SIG-M5 (cell line): Measurements from ENCODE around the gene TIMELESS.
"Not testable (repeated sequence)": the region's sequence is repeated elsewhere in the genome, so short reads cannot be mapped to it uniquely, and the experiment has no call there.

Experiments used
- DNase-seq: peaks from one replicate; lab custom pipeline; 2025; lab: John Stamatoyannopoulos, UW

The TIMELESS gene

DNA sequence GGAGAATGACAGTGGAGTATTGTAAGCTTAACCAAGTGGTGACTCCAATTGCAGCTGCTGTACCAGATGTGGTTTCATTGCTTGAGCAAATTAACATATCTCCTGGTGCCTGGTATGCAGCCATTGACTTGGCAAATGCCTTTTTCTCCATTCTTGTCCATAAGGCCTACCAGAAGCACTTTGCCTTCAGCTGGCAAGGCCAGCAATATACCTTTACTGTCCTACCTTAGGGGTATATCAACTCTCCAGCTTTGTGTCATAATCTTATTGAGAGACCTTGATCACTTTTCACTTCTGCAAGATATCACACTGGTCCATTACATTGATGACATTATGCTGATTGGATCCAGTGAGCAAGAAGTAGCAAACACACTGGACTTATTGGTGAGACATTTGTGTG is 47.6 kb downstream of the TIMELESS start:
- DNase-seq: not testable (repeated sequence)

DNA sequence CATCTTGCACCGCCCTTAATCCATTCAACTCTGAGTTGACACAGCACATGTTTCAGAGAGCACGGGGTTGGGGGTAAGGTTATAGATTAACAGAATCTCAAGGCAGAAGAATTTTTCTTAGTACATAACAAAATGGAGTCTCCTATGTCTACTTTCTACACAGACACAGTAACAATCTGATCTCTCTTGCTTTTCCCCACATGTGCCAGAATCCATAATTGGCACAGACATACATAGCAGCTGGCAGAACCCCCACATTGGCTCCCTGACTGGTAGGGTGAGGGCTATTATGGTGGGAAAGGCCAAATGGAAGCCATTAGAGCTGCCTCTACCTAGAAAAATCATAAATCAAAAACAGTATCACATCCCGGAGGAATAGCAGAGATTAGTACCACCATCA is 48.1 kb downstream of the TIMELESS start:
- DNase-seq: not testable (repeated sequence)

GRCh38 chr12:56399466-56399865 is 49.8 kb downstream of the TIMELESS start:
- DNase-seq: not testable (repeated sequence)

DNA sequence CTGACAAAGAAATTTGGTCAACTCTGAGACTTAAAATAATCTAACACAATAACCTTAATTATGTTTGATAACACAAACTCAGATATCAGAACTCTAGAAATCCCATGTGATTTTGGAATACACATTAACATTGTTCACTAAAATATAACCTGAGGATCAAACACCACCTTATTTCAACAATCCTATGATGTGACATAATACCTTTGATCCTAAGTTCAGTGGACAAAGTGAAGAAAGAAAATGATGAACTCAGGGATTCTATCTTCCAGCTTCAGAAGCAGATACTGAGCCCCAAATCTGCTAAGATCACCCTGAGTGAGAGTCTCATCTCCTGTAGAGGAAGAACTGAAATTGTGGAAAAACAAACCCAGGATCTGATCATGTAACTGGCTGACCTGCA is 50.9 kb downstream of the TIMELESS start:
- no peak for DNase-seq

DNA sequence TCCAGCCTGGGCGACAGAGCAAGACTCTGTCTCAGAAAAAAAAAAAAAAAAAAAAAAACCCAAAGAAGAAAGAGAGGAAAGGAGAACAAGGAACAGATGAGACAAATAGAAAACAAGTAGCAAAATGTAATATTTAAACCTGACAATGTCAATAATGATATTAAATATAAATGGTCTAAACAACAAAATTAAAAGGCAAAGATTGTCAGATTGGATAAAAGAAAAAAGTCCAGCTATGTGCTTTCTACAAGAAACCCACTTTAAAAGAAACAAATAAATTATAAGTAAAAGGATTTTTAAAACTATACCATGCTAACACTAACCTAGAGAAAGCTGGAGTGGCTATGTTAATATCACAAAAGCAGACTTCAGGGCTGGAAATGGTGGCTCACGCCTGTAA is 56.9 kb downstream of the TIMELESS start:
- no peak for DNase-seq

DNA sequence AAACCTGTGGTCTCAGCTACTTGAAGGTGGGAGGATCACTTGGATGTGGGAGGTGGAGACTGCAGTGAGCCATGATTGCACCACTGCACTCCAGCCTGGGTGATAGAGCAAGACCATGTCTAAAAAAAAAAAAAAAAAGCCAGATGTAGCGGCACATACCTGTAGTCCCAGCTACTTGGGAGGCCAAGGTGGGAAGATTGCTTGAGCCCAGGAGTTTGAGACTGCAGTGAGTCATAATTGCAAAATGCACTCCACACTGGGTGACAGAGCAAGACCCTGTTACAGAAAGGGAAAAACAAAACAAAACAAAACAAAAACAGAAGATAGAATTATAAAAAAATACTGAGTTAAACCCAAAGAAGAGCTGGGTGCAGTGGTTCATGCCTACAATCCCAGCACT is 57.5 kb downstream of the TIMELESS start:
- no peak for DNase-seq

- DNase-seq: no peak
Observed at GRCh38 chr12:56389412-56389811, 59.8 kb downstream of the TIMELESS start.

GRCh38 chr12:56387152-56387736 is 62.0 kb downstream of the TIMELESS start:
- DNase-seq: no peak

DNA sequence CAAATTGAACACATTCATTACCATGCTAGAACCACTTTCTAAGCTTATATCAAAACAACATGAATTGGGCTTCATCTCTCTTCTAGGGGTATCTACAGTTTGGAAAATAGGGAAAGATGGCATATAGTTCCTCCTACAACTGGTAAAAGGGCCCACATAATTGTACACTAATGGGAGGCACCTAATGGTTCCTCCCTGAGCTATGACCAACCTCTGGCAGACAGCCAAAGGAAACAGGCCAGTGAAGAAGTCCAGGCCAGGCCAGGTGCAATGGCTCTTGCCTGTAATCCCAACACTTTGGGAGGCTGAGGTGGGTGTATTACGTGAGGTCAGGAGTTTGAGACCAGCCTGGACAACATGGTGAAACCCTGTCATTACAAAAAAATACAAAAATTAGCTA is 63.4 kb downstream of the TIMELESS start:
- DNase-seq: no peak

- no peak for DNase-seq
Observed at GRCh38 chr12:56382611-56383010, 66.6 kb downstream of the TIMELESS start.

- DNase-seq: no peak
Observed at GRCh38 chr12:56377989-56378316, 71.3 kb downstream of the TIMELESS start.

DNA sequence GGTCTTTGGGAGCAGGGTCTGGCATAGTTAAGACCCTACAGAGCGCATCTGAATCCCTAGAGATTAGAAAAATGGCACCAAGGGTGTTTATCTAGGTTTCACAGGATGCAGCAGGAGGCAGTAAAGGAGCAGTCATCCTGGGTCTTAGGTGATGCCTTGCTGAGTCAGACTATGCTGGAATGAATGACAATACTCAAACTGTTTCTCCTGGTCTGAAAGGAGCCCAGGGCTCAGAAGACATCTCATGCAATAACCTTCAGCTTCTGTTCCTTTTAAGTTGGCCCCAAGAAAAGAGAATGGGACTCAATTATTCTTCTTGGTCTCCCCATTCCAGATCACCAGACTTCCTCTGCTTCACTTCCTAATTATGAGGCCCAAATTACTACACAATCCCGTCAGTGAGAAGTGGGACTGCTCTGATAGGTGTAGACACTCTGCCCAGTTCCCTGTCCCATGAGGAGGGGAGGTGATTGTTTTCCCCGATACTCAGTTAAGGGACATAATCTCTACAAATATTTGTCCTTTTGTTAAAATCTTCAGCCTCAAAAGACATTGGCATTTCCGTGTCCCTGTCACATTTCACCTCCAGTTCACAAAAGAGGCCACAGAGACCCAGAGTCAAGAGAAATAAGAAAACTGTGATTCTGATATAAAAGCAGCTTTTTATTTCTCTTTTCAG is 71.8 kb downstream of the TIMELESS start:
- DNase-seq: no peak

- DNase-seq: no peak
Observed at GRCh38 chr12:56375598-56376434, 73.4 kb downstream of the TIMELESS start.

DNA sequence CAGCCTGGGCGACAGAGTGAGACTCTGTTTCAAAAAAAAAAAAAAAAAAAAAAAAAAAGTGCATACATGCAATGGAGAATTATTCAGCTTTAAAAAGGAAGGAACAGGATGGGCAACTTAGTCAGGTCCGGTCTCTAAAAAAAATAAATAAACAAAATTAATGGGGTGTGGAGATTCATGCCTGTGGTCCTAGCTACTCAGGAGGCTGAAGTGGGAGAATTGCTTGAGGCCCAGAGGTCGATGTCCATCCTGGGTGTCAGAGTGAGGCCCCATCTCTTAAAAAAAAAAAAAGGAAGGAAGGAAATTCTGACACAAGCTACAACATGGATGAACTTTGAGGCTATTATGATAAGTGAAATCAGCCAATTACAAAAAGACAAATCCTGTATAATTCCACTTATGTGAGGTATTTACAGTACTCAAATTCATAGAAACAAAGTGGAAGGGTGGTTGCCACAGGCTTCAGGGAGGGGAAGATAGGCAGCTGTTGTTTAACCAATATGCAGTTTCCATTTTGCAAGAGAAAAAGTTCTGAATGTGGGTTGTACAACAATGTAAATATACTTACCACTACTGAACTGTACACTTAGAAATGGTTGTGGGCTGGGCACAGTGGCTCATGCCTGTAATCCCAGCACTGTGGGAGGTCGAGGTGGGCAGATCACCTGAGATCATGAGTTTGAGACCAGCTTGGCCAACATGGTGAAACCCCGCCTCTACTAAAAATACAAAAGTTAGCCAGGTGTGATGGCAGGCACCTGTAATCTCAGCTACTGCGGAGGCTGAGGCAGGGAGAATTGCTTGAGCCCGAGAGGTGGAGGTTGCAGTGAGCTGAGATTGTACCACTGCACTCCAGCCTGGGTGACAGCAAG is 74.3 kb downstream of the TIMELESS start:
- no peak for DNase-seq

DNA sequence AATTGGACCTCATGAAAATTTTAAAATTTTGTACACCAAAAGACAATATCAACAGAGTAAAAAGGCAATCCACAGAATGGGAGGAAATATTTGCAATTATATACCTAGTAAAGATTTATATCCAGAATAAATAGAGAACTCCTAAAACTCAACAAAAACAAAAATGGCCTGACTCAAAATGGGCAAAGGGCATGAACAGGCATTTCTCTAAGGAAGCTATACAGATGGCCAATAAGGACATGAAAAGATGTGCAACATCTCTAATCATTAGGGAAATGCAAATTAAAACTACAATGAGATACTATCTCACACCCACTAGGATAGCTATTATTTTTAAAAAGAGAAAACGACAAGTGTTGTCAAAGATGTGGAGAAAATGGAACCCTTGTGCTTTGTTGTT is 75.7 kb downstream of the TIMELESS start:
- DNase-seq: no peak

DNA sequence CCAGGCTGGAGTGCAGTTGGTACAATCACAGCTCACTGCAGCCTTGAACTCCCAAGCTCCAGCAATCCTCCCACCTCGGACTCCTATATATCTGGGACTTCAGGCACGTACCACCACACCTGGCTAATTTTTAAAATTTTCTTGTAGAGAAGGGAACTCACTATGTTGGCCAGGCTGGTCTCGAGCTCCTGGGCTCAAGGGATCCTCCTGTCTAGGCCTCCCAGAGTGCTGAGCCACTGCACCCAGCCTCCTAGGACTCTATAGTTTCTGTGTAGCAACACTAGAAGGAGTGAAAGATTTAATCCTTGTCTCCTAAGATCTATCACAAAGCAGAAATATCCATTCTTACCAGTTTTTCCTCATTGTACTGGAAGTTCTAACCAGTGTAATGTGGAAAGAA is 82.3 kb downstream of the TIMELESS start:
- DNase-seq: no peak
